NCI-H1092 (cell line): ENCODE data around the gene SIT1.

Experiments used
- DNase-seq: peaks from one replicate; lab custom pipeline; 2025; lab: John Stamatoyannopoulos, UW

SIT1 gene

DNA sequence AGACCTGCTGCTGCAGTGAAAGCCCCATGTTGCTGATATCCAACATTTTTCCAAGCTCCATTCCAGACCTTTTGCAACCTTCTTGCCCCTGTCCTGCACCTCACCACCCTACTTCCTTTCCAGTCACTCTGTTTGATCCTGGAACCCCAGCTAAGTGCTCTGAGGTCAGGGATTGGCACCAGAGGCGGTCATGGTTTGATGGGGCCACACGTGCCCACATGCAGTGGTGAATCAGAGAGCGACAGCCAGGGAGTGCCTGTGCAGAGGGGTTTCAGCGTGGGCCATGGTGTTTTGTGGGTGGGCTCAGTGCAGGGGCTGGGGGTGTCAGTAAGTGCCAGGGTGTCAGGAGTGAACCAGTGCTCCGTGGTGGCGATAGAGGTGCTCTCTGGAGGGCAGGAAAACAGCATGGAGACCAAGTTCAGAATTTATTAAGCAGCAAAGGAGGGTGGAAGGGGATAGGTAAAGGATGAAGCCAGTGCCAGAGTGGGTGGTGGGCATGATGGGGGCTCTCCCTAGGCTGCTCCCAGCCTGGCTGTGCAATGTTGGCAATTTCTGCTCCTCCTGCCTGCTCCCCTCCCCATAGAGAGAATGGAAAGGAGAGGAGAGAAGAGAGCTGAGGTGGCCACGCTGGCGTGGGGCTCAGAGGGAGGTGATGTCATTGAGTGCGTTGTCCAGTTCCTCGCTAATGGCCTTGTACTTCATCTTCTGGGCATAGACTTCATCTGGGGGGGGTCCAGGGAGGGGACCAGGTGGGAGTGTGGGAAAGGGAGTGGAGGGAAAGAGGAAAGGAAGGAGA lies 32.0 kb upstream of the SIT1 start:
- DNase-seq = no peak

DNA sequence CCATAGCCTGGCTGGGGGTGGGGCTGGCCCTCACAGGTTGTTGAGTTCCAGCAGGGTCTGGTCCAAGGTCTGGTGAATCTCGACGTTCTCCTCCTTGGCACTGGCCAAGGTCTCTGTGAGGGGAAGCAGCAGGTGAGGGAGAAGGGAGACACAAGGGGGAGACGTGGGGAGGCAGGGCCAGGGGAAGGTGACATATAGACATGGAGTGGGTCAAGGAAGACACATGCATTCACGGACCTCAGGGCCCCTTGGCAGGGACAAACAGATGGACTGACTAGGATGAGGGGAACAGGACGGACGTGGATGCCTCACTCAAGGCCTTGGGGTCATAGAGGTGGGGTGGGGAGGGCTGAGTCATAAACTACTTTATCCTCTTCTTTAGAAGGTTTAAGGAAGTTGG lies 31.3 kb upstream of the SIT1 start:
- DNase-seq = no peak

DNA sequence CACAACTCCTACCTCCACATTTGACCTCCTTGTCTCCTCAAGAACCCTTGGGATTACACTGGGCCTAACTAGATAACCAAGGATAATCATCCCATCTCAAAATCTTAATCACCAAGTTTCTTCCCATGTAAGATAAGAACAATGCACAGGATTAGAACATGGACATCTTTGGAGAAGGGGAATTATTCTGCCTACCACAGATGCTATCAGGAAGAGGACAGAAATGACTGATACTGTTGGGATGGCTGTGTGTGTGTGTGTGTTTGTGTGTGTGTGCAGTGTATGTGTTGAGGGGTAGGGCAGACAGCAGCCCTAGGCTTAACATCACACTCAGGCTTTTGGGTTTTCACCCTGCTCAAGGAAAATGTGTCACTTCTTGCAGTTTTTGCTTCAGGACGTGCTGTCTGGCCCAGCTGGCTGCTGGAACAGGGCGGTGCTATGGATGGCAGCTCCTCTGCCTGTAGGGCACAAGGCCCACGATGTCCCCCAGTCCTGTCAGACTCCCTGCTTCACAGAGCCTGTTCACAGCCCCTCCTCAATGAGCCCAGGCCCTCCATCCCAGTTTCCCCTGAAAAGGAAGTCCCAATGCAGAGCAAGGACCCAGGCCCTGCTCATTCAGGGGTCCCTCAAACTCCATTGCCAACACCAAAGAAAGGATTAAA lies 30.7 kb upstream of the SIT1 start:
- DNase-seq = no peak

DNA sequence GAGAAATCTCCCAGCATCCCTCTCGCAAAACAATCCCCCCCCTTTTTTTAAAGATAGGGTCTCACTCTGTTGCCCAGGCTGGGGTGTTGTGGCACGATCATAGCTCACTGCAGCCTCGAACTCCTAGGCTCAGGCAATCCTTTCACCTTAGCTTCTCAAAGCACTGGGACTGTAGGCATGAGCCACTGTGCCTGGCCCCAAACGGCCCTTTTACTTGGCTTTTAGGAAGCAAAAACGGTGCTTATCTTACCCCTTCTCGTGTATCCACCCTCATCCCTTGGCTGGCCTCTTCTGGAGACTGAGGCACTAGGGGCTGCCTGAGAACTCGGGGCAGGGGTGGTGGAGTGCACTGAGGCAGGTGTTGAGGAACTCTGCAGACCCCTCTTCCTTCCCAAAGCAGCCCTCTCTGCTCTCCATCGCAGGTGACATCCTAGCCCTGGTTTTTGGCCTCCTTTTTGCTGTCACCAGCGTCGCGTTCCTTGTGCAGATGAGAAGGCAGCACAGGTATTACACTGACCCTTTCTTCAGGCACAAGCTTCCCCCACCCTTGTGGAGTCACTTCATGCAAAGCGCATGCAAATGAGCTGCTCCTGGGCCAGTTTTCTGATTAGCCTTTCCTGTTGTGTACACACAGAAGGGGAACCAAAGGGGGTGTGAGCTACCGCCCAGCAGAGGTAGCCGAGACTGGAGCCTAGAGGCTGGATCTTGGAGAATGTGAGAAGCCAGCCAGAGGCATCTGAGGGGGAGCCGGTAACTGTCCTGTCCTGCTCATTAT lies 29.8 kb upstream of the SIT1 start:
- no peak for DNase-seq

DNA sequence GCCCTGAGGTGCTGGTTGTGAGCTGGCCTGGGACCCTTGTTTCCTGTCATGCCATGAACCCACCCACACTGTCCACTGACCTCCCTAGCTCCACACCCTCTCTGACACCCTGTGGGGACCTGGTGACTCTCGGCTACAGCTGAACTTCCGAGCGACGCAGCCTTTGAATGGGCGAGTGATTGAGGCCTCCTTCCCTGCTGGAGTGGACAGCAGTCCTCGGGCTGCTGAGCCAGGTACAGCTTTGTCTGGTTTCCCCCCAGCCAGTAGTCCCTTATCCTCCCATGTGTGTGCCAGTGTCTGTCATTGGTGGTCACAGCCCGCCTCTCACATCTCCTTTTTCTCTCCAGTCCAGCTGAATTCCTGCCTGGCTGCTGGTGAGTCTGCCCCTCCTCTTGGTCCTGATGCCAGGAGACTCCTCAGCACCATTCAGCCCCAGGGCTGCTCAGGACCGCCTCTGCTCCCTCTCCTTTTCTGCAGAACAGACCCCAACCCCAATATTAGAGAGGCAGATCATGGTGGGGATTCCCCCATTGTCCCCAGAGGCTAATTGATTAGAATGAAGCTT lies 29.1 kb upstream of the SIT1 start:
- DNase-seq = no peak

DNA sequence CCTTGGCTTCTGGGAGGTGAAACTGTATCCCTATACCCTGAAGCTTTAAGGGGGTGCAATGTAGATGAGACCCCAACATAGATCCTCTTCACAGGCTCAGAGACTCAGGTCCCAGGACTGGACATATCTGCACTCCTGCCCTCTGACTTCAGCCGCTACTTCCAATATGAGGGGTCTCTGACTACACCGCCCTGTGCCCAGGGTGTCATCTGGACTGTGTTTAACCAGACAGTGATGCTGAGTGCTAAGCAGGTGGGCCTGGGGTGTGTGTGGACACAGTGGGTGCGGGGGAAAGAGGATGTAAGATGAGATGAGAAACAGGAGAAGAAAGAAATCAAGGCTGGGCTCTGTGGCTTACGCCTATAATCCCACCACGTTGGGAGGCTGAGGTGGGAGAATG lies 28.4 kb upstream of the SIT1 start:
- no peak for DNase-seq

DNA sequence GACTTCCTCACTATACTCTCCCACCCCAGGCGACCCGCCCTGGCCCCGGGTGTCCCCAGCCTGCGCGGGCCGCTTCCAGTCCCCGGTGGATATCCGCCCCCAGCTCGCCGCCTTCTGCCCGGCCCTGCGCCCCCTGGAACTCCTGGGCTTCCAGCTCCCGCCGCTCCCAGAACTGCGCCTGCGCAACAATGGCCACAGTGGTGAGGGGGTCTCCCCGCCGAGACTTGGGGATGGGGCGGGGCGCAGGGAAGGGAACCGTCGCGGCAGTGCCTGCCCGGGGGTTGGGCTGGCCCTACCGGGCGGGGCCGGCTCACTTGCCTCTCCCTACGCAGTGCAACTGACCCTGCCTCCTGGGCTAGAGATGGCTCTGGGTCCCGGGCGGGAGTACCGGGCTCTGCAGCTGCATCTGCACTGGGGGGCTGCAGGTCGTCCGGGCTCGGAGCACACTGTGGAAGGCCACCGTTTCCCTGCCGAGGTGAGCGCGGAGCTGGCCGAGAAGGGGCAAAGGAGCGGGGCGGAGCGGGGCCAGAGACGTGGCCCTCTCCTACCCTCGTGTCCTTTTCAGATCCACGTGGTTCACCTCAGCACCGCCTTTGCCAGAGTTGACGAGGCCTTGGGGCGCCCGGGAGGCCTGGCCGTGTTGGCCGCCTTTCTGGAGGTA lies 25.1 kb upstream of the SIT1 start:
- DNase-seq = no peak

DNA sequence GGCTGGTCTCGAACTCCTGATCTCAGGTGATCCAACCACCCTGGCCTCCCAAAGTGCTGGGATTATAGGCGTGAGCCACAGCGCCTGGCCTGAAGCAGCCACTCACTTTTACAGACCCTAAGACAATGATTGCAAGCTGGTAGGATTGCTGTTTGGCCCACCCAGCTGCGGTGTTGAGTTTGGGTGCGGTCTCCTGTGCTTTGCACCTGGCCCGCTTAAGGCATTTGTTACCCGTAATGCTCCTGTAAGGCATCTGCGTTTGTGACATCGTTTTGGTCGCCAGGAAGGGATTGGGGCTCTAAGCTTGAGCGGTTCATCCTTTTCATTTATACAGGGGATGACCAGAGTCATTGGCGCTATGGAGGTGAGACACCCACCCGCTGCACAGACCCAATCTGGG lies 24.5 kb upstream of the SIT1 start:
- no peak for DNase-seq

DNA sequence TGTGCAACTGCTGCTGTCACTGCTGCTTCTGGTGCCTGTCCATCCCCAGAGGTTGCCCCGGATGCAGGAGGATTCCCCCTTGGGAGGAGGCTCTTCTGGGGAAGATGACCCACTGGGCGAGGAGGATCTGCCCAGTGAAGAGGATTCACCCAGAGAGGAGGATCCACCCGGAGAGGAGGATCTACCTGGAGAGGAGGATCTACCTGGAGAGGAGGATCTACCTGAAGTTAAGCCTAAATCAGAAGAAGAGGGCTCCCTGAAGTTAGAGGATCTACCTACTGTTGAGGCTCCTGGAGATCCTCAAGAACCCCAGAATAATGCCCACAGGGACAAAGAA lies 23.3 kb upstream of the SIT1 start:
- DNase-seq = no peak

DNA sequence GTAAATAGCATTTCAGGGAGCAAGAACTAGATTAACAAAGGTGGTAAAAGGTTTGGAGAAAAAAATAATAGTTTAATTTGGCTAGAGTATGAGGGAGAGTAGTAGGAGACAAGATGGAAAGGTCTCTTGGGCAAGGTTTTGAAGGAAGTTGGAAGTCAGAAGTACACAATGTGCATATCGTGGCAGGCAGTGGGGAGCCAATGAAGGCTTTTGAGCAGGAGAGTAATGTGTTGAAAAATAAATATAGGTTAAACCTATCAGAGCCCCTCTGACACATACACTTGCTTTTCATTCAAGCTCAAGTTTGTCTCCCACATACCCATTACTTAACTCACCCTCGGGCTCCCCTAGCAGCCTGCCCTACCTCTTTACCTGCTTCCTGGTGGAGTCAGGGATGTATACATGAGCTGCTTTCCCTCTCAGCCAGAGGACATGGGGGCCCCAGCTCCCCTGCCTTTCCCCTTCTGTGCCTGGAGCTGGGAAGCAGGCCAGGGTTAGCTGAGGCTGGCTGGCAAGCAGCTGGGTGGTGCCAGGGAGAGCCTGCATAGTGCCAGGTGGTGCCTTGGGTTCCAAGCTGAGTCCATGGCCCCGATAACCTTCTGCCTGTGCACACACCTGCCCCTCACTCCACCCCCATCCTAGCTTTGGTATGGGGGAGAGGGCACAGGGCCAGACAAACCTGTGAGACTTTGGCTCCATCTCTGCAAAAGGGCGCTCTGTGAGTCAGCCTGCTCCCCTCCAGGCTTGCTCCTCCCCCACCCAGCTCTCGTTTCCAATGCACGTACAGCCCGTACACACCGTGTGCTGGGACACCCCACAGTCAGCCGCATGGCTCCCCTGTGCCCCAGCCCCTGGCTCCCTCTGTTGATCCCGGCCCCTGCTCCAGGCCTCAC lies 22.6 kb upstream of the SIT1 start, which contains the start of gene CA9:
CA9 (plus strand) TSS at position 797 of the 893 bp plus-strand sequence; CDS start at position 829, 32 bp downstream.
- peak; percentile 80 for DNase-seq

DNA sequence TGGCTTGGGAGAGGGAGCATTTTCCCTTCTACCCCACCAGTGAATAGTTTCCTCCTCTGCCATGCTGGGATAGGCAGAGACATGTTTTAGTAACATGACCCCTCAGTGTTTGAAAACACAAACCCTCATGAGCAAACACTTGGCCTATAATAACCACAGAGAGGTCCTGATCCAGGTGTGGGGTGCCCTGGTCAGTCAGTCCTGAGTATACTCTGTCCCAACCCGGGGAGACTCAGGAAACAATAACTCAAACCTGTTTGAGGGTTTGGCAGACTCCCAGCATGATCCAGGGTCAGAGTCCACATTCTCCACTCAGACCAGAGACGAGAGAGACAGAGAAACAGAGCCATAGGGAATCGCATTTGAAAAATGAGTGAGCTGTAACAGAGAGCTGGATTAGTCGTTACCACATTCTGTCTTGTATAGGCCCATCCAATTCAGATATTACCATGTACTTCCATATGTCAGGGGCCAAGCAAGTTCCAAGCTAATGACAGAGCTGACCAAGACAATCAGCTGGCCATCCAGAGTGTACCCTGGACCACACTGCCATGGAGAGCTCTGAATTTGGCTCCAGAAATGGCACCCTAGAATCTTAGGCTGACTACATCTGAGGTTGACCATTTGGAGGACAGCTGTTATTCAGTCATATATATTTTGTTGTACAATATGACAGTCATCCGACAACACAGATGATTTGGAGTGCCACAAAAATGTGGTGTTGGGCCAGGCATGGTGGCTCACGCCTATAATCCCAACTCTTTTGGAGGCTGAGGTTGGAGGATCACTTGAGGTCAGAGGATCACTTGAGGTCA lies 18.8 kb upstream of the SIT1 start:
- DNase-seq = no peak

DNA sequence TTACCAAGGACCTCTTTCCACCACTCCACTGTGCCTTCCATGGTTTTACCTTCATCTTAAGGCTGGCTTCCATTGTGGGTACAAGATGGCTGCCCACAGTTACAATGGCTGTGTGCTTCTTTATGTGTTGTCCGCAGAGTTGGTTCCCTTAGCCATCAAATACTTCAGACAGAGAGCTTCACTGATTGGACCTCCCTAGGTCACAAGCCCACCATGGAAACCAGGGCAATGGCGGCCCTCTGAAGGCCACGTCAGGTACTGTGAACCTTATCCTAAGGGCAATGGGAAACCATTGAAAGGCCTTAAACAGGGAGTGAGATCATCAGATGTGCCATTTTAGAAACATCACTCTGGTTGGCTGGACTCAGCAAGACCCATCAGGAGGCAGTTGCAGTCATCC lies 17.2 kb upstream of the SIT1 start:
- no peak for DNase-seq

DNA sequence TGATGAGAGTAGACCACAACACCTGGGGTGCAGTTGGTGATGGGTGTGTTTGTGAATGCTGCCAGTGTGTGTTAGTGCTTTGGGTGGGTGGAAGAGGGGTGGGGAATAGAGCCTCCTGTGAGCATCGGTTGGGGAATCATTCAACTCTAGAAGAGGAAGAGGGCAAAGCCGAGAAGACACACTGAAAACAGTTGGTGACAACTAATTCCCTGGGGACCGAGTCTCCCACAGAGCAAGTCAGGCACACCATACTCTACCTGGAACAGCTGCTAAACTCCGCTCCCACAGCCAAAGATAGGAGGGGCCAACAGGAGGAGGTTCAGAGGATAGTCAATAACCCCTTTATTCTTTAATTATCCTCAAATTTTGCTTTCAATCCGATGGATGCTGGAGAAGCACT lies 15.8 kb upstream of the SIT1 start:
- no peak for DNase-seq

DNA sequence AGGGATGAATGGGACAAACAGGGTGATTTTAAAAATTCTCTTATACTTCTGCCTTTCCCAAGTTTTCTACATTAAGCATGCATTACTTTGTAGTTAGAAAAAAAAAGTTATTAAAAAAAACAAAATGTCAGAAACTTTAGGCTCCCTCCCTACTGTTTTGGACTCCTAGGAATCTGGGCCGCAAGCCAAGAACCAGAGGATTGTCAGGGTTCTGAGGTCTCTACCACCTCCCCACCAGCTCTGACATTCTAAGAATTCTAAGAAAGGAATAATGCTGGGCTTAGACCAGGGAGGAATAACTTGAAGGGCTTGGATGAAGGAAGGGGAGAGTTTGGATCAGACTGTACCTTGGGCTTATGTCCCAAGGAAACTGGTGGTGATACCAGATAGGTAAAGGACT lies 15.3 kb upstream of the SIT1 start:
- no peak for DNase-seq

DNA sequence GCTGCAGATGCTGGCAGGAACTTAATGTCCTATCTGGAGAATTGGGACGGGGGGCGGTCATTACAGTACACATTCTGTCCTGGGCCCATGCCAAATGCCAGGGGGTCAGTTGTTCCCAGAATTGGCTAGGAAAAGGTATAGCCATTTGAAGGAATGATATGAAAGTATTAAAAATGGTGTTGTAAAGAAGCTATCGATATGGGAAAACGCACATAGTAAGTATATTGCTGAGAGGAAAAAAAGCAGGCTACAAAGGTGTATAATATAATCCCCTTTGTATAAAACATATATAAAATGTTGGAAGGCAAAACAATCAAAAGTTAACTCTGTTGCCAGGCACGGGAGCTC lies 14.7 kb upstream of the SIT1 start:
- no peak for DNase-seq

DNA sequence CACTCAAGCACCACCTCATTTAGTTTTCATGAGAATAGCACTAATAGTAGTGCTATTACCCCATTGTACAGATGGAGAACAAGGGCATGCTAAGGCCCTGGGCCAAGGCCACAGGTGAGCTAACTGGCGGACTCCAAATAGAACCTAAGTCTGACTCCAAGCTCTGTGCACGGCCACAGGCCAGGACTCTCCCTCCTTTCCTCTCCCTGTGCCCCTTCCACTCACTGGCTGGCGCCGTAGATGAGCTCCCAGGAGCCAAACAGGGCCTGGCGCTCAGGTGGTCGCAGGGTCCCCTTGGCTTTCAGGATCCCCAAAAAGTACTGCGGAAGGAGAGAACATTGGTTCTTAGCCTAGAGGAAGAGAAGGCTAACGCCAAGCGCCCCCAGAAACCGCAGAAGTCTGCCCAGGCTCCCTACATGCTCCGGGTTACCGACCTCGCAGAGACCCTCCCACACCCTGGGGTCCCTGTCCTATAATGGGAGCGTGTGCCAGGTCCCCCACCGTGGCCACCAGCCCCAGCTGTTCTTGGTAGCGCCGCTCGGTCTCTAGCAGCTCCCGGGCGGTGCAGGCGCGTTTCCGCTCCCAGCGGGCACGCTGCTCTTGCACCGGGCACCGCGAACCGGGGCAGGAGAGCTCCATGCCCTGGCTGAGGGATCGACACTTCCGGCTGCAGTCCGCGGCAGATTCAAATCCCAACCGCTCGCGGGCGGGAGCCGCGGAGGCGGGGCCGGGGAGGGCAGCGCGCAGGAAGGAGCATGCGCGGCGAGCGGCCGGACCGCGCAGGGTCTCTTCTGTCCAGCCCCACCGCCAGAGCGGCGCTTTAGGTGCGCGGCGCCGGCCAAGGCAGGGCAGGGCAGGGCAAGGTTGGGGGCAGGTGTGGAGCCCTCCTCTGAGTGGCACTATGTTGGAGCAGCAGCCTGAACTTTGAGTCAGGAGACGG lies 14.1 kb upstream of the SIT1 start, which contains the start of gene ARHGEF39:
ARHGEF39 (minus strand) TSS at position 665 of the 940 bp plus-strand sequence; CDS start at position 639, 26 bp downstream.
- DNase-seq = peak; percentile 89

DNA sequence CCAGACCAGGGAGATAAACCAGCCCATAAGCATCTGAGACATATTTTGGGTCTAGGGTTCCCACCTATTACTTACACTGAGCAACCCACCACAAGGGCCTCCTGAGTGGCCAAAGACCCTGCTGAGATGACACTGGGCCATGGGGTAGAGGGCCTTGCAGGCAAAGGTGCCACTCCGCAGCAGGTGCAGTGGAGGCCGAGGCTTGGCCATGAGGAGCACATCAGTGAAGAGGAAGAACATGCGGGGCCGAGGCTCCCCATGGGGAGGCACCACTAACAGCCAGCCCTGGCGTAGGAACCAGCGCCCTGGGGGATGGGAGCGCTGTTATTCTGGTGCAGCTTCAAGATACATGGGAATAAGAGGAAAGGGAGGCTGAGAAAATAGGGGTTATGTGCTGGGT lies 11.7 kb upstream of the SIT1 start:
- DNase-seq = no peak

DNA sequence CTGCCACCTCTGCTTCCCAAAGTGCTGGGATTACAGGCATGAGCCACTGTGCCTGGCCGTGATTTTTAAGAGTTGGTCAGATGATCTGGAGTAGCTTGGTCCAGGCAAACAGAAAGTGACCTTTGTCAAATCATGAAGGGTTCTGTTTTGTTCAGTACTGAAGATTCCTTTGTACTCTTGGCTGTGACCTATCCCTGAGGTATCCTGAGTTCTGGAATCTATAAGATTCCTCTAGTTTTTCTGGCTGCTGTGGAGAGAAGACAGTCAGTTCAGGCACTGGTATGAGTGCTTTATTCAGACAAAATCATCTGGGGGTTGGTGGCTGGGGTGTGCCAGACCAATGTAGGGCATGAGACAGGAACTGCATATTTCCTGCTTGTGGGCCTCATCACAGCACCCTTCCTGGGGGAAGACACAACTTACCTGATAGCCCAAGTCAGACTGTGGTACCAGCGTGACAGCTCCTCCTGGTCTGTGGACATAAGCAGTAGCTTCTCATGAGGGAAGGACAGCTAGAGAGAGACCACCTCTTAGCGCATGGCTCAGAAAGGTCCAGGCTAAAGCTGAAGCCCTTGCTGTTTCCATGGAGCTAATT lies 11.1 kb upstream of the SIT1 start:
- DNase-seq = no peak

DNA sequence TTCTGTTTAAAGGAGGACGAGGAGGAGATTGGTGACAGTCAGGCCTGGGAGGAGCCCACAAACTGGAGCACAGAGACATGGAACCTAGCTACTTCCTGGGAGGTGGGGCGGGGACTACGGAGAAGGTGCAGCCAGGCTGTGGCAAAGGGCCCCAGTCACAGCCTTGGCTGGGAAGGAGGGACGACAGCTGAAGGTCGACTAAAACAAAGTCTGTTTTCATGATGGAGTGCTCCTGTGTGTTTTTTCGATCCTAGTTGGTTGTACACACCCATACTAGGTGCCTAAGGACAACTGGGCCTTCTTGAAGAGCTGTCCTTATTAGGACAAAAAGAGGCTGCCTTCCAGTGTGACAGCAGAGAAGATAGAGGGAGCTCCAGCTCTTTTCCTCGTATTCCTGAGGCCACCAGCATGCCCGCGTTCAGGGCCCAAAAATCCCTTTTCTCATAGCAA lies 10.3 kb upstream of the SIT1 start:
- no peak for DNase-seq
